GM19193 (cell line): ENCODE measurements around the gene NME7.

Experiments used
- POLR2A ChIP-seq: IDR thresholded peaks from 4 replicates; pipeline ENCODE4 v1.6.1; 2011; ENCODE audit not compliant: insufficient read depth, insufficient read length; ENCODE audit errors: extremely low read depth

NME7 gene

GRCh38 chr1:169217636-169218035 is 150.0 kb downstream of the NME7 start:
- TF ChIP-seq POLR2A, result no peak

- TF ChIP-seq POLR2A, result no peak
Observed at GRCh38 chr1:169214598-169214997, 153.0 kb downstream of the NME7 start.

GRCh38 chr1:169212088-169212487 is 155.5 kb downstream of the NME7 start:
- no peak for TF ChIP-seq POLR2A

GRCh38 chr1:169207797-169208520 is 159.6 kb downstream of the NME7 start:
- no peak for TF ChIP-seq POLR2A

- TF ChIP-seq POLR2A, result no peak
Observed at GRCh38 chr1:169204157-169204556, 163.4 kb downstream of the NME7 start.

- TF ChIP-seq POLR2A, result no peak
Observed at GRCh38 chr1:169202791-169203665, 164.6 kb downstream of the NME7 start.

GRCh38 chr1:169201084-169201619 is 166.4 kb downstream of the NME7 start:
- TF ChIP-seq POLR2A, result no peak

- TF ChIP-seq POLR2A, result no peak
Observed at GRCh38 chr1:169200319-169200718, 167.3 kb downstream of the NME7 start.

- TF ChIP-seq POLR2A, result no peak
Observed at GRCh38 chr1:169196581-169196980, 171.0 kb downstream of the NME7 start.

GRCh38 chr1:169196161-169196560 is 171.4 kb downstream of the NME7 start:
- TF ChIP-seq POLR2A, result no peak

- TF ChIP-seq POLR2A, result no peak
Observed at GRCh38 chr1:169193191-169193850, 174.3 kb downstream of the NME7 start.

- TF ChIP-seq POLR2A, result no peak
Observed at GRCh38 chr1:169186106-169186505, 181.5 kb downstream of the NME7 start.

- no peak for TF ChIP-seq POLR2A
Observed at GRCh38 chr1:169184812-169185211, 182.8 kb downstream of the NME7 start.

GRCh38 chr1:169180174-169180573 is 187.4 kb downstream of the NME7 start:
- TF ChIP-seq POLR2A, result no peak

GRCh38 chr1:169175461-169175860 is 192.1 kb downstream of the NME7 start:
- no peak for TF ChIP-seq POLR2A
